ENCODE measurements around the gene ITPR3.

ITPR3 gene

DNA sequence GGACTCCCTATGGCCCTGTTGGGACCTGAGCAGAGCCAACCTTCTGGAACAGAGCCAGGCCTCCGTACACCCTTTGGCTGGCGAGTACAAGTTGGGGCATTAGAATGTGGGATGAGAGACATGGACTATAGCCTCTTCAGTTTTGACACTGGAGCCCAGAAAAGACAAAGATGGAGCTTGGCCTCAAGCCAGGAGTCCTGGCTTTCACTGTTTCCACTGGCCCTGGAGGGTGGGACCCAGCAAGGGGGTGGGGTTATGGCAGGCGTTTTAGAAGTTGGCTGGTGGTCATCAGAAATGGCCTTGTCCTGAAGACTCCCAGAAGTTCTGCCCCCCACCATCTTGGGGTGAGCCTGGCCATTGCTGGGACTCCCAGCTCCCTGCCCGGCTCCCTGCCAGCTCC lies 21.8 kb downstream of the ITPR3 start:
- TF ChIP-seq, protein P1, sequence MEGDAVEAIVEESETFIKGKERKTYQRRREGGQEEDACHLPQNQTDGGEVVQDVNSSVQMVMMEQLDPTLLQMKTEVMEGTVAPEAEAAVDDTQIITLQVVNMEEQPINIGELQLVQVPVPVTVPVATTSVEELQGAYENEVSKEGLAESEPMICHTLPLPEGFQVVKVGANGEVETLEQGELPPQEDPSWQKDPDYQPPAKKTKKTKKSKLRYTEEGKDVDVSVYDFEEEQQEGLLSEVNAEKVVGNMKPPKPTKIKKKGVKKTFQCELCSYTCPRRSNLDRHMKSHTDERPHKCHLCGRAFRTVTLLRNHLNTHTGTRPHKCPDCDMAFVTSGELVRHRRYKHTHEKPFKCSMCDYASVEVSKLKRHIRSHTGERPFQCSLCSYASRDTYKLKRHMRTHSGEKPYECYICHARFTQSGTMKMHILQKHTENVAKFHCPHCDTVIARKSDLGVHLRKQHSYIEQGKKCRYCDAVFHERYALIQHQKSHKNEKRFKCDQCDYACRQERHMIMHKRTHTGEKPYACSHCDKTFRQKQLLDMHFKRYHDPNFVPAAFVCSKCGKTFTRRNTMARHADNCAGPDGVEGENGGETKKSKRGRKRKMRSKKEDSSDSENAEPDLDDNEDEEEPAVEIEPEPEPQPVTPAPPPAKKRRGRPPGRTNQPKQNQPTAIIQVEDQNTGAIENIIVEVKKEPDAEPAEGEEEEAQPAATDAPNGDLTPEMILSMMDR (IDR thresholded peaks at IDR 0.05; ENCODE audit: control insufficient read depth, extremely low read depth, insufficient read depth), result no peak
- no peak for DNase-seq (ENCODE audit: low read depth)
- no peak overlapping the region for H3K4me3 ChIP-seq (ENCODE audit: low read depth, low read length)

DNA sequence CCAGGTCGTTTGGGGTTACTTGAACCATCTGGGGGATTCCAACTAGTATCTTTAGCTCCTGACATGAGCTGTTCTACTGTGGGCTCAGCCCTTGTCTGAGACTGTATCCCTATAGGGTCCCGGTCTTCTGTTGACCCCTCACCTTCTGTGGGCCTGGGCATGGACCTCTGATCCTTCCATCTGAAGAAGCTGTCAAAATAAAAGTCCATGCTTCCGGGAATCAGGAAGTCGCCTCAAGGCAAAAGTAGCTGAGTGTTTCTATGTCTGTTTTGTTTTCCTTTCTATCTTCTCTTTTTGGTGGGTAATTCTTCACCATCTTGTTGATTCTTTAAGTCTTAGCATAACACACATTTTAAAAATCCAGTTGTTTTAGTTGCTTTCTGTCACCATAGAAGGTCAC lies 30.3 kb downstream of the ITPR3 start:
- no peak for DNase-seq (ENCODE audit: low read depth)
- TF ChIP-seq, protein P1 (IDR thresholded peaks at IDR 0.05; ENCODE audit: control insufficient read depth, extremely low read depth, insufficient read depth), result no peak
- H3K4me3 ChIP-seq (ENCODE audit: low read depth, low read length), result no peak overlapping the region

DNA sequence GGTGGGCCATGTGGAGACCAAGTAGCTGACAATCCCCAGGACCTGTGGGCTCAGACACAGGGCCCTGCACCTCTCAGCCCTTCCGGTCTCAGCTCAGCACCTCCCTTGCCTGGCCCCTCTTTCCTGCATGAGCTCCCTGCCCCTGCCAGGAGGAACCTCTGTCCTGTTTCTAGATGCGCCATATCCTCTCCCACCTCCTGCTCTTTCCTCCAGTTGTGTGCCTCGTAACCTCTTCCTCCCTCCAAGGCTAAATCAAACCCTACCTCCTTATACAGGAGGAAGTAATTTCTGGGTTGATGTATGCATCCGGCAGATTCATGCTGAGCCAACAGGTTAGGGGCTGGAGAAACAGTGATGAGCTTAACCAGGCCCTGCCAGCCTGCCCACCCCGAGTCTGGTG lies 30.9 kb downstream of the ITPR3 start:
- TF ChIP-seq, protein P1 (IDR thresholded peaks at IDR 0.05; ENCODE audit: control insufficient read depth, extremely low read depth, insufficient read depth), result no peak
- no peak overlapping the region for H3K4me3 ChIP-seq (ENCODE audit: low read depth, low read length)
- no peak for DNase-seq (ENCODE audit: low read depth)

DNA sequence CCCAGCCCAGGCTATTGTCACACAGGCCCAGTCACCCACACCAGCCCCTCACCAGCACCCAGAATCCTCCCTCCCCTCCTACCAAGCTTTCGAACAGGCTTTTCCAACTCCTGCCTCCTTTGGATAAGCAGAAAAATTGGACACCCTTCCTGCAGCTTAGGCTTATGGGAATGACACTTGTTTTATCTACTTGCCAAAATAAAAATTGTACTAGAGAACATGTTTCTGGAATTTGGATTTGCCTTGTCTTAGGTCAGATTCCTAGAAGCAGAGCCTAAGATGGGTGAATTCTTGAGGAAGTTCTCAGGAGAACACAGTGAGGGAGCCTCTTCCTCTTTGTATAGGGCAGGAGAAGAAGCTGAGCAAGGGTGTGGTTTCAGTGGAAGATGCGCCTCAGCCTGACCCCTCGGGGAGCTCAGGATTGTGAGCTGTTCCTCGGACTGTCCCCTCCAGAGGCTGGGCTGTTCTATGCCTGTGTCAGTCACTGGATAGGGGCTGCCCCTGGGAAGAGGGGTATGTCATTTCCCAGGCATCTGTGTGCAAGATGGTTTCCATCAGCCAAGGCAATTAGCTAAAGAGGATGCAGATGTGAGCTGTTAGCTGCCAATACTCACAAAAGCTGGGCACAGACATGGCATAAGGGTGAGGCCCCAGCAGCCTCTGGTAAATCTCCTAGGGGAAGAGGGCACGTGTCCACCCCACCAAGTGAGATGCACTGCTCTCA lies 33.9 kb downstream of the ITPR3 start:
- DNase-seq (ENCODE audit: low read depth), result no peak
- H3K4me3 ChIP-seq (ENCODE audit: low read depth, low read length), result no peak overlapping the region
- TF ChIP-seq, protein P1 (IDR thresholded peaks at IDR 0.05; ENCODE audit: control insufficient read depth, extremely low read depth, insufficient read depth), result no peak

DNA sequence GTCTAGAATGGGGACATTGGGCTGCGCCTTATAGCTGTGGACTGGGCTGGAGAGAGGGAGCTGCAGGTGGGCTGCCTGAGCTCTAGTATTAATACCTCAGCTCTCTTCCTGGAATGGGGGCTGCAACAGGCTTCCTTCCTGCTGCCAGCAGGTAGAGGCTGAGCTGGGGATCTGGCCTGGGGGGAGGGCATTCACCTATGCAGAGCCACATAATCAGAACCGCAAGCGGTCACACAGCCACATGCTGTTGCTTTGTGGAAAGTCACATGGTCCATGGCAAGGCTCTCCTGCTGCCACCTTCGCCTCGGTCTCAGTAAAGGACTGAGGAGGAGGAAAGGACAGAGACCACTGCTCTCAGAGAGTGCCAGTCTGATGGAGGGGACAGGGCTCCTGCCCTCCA lies 35.7 kb downstream of the ITPR3 start:
- DNase-seq (ENCODE audit: low read depth), result no peak
- no peak overlapping the region for H3K4me3 ChIP-seq (ENCODE audit: low read depth, low read length)
- TF ChIP-seq, protein P1 (IDR thresholded peaks at IDR 0.05; ENCODE audit: control insufficient read depth, extremely low read depth, insufficient read depth), result no peak

DNA sequence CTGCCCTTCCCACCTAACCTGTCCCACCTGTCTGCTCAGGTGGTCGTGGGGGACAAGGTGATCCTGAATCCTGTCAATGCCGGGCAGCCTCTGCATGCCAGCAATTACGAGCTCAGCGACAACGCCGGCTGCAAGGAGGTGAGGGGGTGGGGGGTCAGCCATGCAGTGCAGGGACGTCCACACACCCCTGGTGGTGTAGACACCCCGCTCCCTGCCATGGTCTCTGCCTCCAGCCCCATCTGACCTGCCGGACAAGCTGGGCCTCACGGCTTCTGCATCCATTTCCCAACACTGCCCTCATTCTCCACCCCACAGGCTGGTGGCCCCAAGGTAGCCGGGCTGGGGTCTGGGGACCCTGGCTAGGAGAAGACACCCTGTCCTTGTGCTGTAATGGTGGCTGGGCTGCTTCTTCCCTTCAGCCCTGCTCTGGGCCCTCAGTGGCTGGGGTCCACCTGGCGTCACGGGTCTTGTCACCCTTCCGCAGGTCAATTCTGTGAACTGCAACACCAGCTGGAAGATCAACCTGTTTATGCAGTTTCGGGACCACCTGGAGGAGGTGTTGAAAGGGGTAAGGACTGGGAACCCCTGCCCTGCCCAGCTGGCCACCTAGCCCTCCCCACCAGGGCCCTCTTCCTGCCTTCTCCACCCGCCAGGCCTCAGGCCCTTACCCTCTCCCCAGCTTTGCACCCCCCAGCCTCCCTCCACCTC lies 38.0 kb downstream of the ITPR3 start:
- DNase-seq (ENCODE audit: low read depth), result no peak
- no peak overlapping the region for H3K4me3 ChIP-seq (ENCODE audit: low read depth, low read length)
- TF ChIP-seq, protein P1 (IDR thresholded peaks at IDR 0.05; ENCODE audit: control insufficient read depth, extremely low read depth, insufficient read depth), result no peak
